Measurements from ENCODE around the gene HYLS1.
A peak's percentile ranks its signal among the peaks of the same experiment; 100 is the strongest.

The HYLS1 gene

GRCh38 chr11:125934473-125934872 lies 47.0 kb downstream of the HYLS1 start:
- no peak for DNase-seq (ENCODE audit: low read depth)

- no peak for DNase-seq (ENCODE audit: low read depth)
These were observed 47.6 kb downstream of the HYLS1 start for GRCh38 chr11:125935056-125935455.

- DNase-seq (ENCODE audit: low read depth): no peak
These were observed 48.2 kb downstream of the HYLS1 start for GRCh38 chr11:125935618-125936199.

GRCh38 chr11:125938418-125938817 lies 51.0 kb downstream of the HYLS1 start:
- DNase-seq (ENCODE audit: low read depth): no peak

GRCh38 chr11:125939081-125939521 lies 51.6 kb downstream of the HYLS1 start:
- no peak for DNase-seq (ENCODE audit: low read depth)

- no peak for DNase-seq (ENCODE audit: low read depth)
These were observed 52.7 kb downstream of the HYLS1 start for GRCh38 chr11:125940145-125940544.

GRCh38 chr11:125941267-125941618 lies 53.8 kb downstream of the HYLS1 start:
- no peak for DNase-seq (ENCODE audit: low read depth)

GRCh38 chr11:125941619-125942611 lies 54.4 kb downstream of the HYLS1 start:
- peak; percentile 44 for DNase-seq (ENCODE audit: low read depth)

- DNase-seq (ENCODE audit: low read depth): no peak
These were observed 55.4 kb downstream of the HYLS1 start for GRCh38 chr11:125942771-125943428.

- no peak for DNase-seq (ENCODE audit: low read depth)
These were observed 56.3 kb downstream of the HYLS1 start for GRCh38 chr11:125943661-125944349.

- no peak for DNase-seq (ENCODE audit: low read depth)
These were observed 57.0 kb downstream of the HYLS1 start for GRCh38 chr11:125944350-125945010.

GRCh38 chr11:125945011-125945796 lies 57.7 kb downstream of the HYLS1 start:
- no peak for DNase-seq (ENCODE audit: low read depth)

GRCh38 chr11:125945797-125946520 lies 58.5 kb downstream of the HYLS1 start, which contains the start of gene VSIG10L2:
Gene VSIG10L2 (plus strand): TSS chr11:125946044. CDS start chr11:125946056, 12 bp downstream.
- no peak for DNase-seq (ENCODE audit: low read depth)

GRCh38 chr11:125946712-125947418 lies 59.4 kb downstream of the HYLS1 start:
- no peak for DNase-seq (ENCODE audit: low read depth)

- no peak for DNase-seq (ENCODE audit: low read depth)
These were observed 60.2 kb downstream of the HYLS1 start for GRCh38 chr11:125947419-125948277.

- no peak for DNase-seq (ENCODE audit: low read depth)
These were observed 61.0 kb downstream of the HYLS1 start for GRCh38 chr11:125948278-125949051.

All from activated T-cell treated with anti-CD3 and anti-CD28 coated beads for 48 hours (primary cell).